Measurements from ENCODE around the gene ATG16L1.

Gene ATG16L1

DNA sequence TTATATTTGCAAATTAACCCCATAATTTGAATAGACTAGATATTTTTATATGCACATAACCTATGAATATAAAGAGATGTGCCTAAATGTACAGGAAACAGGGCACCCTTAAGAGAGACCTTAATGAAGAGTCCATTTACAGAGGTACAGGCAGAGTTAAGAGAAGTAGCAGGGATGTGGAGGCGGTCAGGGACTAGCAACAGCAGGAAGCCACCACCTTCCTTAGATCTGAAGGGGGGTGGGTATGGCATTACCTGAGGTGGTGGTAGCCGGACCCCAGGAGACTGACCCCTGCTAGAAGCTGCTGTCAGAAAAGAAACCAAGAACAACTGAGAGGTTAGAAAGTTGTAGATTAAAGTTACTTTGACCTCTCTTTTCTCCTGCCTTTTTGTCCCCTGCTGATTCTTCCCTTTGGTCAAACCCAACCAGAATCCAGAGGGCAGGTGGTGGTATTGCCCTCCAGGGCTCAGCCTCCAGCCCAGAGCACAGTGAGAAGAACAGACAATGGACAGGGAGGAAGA lies 24.9 kb upstream of the ATG16L1 start:
- no peak for DNase-seq (ENCODE audit: low read depth)
- in situ Hi-C loops (cut with HindIII; ENCODE audit: low sequenced_read_pairs) = loop anchor here (25.0 kb wide), 1 partner anchor 364 kb away; the partner anchor contains the start of gene SNORC
- TF ChIP-seq, protein P1, sequence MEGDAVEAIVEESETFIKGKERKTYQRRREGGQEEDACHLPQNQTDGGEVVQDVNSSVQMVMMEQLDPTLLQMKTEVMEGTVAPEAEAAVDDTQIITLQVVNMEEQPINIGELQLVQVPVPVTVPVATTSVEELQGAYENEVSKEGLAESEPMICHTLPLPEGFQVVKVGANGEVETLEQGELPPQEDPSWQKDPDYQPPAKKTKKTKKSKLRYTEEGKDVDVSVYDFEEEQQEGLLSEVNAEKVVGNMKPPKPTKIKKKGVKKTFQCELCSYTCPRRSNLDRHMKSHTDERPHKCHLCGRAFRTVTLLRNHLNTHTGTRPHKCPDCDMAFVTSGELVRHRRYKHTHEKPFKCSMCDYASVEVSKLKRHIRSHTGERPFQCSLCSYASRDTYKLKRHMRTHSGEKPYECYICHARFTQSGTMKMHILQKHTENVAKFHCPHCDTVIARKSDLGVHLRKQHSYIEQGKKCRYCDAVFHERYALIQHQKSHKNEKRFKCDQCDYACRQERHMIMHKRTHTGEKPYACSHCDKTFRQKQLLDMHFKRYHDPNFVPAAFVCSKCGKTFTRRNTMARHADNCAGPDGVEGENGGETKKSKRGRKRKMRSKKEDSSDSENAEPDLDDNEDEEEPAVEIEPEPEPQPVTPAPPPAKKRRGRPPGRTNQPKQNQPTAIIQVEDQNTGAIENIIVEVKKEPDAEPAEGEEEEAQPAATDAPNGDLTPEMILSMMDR (IDR thresholded peaks at IDR 0.05; ENCODE audit: low read depth, low read length, missing control alignments) = no peak
- H3K4me3 ChIP-seq (ENCODE audit: low read depth, low read length) = no peak overlapping the region

DNA sequence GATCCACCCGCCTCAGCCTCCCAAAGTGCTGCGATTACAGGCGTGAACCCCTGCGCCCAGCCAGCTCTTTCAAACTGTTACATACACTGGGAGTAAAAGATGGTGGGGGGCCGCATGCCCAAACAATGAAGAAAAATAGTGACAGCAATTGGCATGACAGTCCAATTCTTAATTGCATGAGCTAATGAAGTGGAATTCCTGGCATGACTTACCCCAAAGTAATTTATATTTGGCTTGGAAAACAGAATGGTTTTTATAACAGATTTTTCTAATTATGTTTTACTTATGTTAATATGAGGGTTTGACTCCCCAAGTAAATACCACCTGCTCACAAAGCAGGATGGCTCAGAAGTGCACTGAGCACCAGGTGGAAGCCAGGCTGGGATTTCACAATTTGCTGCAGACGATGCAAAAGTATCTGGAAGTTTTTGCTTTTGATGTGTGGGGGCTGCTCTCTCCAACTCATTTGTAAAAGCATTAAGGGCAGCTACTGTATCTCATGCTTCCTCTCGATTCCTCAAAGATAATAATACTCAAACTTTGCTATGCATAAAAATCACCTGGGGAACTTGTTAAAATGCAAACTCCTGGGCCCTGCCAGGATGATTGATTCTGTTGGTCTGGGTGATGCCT lies 24.0 kb upstream of the ATG16L1 start:
- TF ChIP-seq, protein P1 (IDR thresholded peaks at IDR 0.05; ENCODE audit: low read depth, low read length, missing control alignments) = no peak
- H3K4me3 ChIP-seq (ENCODE audit: low read depth, low read length) = no peak overlapping the region
- no peak for DNase-seq (ENCODE audit: low read depth)
- in situ Hi-C loops (cut with HindIII; ENCODE audit: low sequenced_read_pairs) = loop anchor here (25.0 kb wide), 1 partner anchor 365 kb away; the partner anchor contains the start of gene SNORC

DNA sequence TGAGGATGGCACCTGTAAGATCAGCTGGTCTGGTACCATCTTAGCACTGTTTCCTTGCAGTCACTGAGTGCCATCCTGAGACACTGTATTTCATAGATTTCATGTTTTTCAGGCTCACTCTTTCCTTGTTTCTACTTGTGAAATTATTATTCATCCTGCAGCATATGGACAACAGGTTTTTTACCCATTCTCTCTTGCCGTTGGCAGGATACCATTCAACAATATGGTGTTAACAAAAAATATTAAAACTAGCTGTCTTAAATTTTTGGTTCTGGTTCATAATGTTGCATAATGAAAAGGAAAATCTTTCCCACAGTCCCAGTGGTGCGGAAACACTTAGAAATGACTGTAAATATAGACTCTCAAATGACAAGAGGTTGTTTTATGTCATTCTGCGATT lies 23.1 kb upstream of the ATG16L1 start:
- TF ChIP-seq, protein P1 (IDR thresholded peaks at IDR 0.05; ENCODE audit: low read depth, low read length, missing control alignments) = no peak
- DNase-seq (ENCODE audit: low read depth) = no peak
- no peak overlapping the region for H3K4me3 ChIP-seq (ENCODE audit: low read depth, low read length)
- in situ Hi-C loops (cut with HindIII; ENCODE audit: low sequenced_read_pairs) = loop anchor here (25.0 kb wide), 1 partner anchor 366 kb away; the partner anchor contains the start of gene SNORC

DNA sequence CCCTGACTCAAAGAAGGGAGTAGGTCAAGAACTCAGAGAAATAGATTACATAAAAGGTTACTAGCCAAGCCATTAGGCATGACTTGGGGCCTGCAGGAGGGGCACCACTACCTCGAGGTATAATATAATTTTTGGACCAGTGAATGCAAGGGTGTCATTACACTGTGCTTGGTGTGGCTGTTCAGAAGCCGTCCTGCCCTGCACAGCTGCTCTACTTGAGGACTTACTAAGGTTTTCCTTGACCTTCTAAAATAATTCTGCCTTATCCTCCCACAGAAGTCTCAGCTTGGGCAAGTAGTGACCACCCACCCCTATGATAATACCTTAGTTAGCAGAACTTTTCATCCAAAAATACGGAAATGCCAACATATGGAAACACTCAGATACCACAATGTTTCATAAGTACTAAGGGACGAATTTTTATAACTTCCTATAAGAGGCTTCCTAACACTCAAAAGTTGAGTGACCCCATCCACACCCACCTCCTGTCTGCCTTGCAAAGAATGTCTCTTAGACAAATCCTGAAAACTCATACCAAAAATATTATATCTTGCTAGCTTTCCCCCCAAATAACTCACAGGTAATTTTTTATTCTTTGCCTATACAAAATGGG lies 17.7 kb upstream of the ATG16L1 start:
- H3K4me3 ChIP-seq (ENCODE audit: low read depth, low read length) = no peak overlapping the region
- TF ChIP-seq, protein P1 (IDR thresholded peaks at IDR 0.05; ENCODE audit: low read depth, low read length, missing control alignments) = no peak
- DNase-seq (ENCODE audit: low read depth) = no peak
- in situ Hi-C loops (cut with HindIII; ENCODE audit: low sequenced_read_pairs) = loop anchor here (5.0 to 25.0 kb wide), 2 partner anchors 61 to 371 kb away; partner anchors contain the start of gene SNORC

DNA sequence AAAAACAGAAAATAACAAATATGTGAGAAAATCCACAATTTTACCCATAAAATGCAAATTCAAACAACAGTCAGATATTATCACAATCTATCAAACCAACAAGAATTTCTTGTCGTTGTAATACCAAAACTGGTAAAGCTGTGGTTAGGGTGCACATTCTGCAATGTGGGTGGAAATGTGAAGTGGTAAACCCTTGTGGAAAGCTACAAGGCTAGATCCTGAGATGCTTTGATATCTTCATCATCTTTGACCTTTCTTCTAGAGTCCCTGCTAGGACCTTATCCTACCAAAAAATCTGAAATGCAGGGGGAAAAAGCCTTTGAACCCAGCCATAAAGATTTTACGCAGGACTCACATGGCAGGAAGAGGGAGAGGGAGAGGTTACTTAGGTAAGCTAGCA lies 17.2 kb upstream of the ATG16L1 start:
- DNase-seq (ENCODE audit: low read depth) = no peak
- TF ChIP-seq, protein P1 (IDR thresholded peaks at IDR 0.05; ENCODE audit: low read depth, low read length, missing control alignments) = no peak
- in situ Hi-C loops (cut with HindIII; ENCODE audit: low sequenced_read_pairs) = loop anchor here (5.0 to 25.0 kb wide), 2 partner anchors 62 to 372 kb away; partner anchors contain the start of gene SNORC
- H3K4me3 ChIP-seq (ENCODE audit: low read depth, low read length) = no peak overlapping the region

DNA sequence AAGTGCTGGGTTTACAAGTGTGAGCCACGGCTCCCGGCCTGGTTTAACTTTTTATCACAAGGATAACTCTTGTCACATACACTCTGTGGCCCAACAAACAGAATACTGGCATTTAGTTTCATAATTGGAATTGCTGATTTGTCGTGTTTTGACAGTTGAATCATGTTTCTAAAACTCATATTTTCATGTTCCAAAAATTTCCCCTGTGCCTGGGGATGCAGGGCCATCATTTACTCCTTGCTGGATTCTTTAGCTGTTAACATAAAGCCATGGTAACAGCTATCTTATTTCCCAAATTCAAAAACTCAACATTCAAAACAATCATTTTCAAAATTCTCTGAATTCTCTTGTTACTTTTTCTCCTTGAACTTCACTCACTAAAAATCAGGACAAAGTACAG lies 16.5 kb upstream of the ATG16L1 start:
- in situ Hi-C loops (cut with HindIII; ENCODE audit: low sequenced_read_pairs) = loop anchor here (5.0 to 25.0 kb wide), 2 partner anchors 63 to 373 kb away; partner anchors contain the start of gene SNORC
- no peak overlapping the region for H3K4me3 ChIP-seq (ENCODE audit: low read depth, low read length)
- no peak for DNase-seq (ENCODE audit: low read depth)
- TF ChIP-seq, protein P1 (IDR thresholded peaks at IDR 0.05; ENCODE audit: low read depth, low read length, missing control alignments) = no peak

Measured in astrocyte of the cerebellum (primary cell).